ENCODE measurements around the gene LIM2. TPM values are rescaled to one million over a fixed set of nuclear protein-coding genes. Genes with fewer than 3 reads are reported as not detected.
"Not testable (repeated sequence)": the region's sequence is repeated elsewhere in the genome, so short reads cannot be mapped to it uniquely, and the experiment has no call there.

LIM2 gene
- polyA plus RNA-seq, 2 of the 4 experiments (the other 2 are of a cell fraction) = not detected

- Histone ChIP-seq H3K9me3 (no peaks in the 10 kb centered on the region), H3K4me1 (no peaks in the 10 kb centered on the region), H3K4me2 (no peak overlapping the region), H3K4me3 (no peak overlapping the region), H3K27ac (no peak overlapping the region)
- ChIA-PET POLR2A (interaction anchor here (1.4 kb wide), 1 partner anchor 79 kb away, joined by 4 read pairs; no protein-coding TSS in a partner anchor), CTCF (interaction anchor here (1.2 to 3.0 kb wide), 7 partner anchors 11 to 359 kb away, joined by 3 to 11 read pairs (median 7); no protein-coding TSS in a partner anchor)
- WGBS (ENCODE audit: missing lambda C conversion rate) = 31% methylated on average over 2 of the region's 2 CpGs
- TF ChIP-seq HOXB13 (CRISPR knock-in tag; IDR thresholded peaks at IDR 0.05; ENCODE audit: low read depth) = no peak
- TF ChIP-seq ESRRA (IDR thresholded peaks at IDR 0.05; ENCODE audit: borderline replicate concordance, low read length) = no peak
- no peak for ATAC-seq
- FAIRE-seq = no peak
- DNase-seq (ENCODE audit: low read depth in 1 of 2, low spot score in 1 of 2) = no peak
These were observed 30.9 kb upstream of the LIM2 start for GRCh38 chr19:51418707-51419106.

- POLR2A ChIA-PET = interaction anchor here (1.4 kb wide), 1 partner anchor 79 kb away, joined by 4 read pairs; no protein-coding TSS in a partner anchor
- Histone ChIP-seq H3K27ac (no peak overlapping the region), H3K4me3 (no peak overlapping the region), H3K4me2 (no peak overlapping the region), H3K4me1 (no peaks in the 10 kb centered on the region), H3K9me3 (no peaks in the 10 kb centered on the region)
- no peak for TF ChIP-seq JUN (IDR thresholded peaks at IDR 0.05)
- no peak for TF ChIP-seq NFE2L2 (conservative IDR thresholded peaks at IDR 0.05; ENCODE audit: low read length)
- no peak for TF ChIP-seq TP53 (CRISPR knock-in tag; IDR thresholded peaks at IDR 0.05)
- no peak for TF ChIP-seq FOSB (CRISPR knock-in tag; IDR thresholded peaks at IDR 0.05)
- no peak for TF ChIP-seq HMGXB4 (CRISPR knock-in tag; IDR thresholded peaks at IDR 0.05; ENCODE audit: borderline replicate concordance)
- no peak for TF ChIP-seq BHLHE40 (IDR thresholded peaks at IDR 0.05; ENCODE audit: low read depth, low read length)
- no peak for DNase-seq (ENCODE audit: low read depth in 1 of 2, low spot score in 1 of 2)
- 2% methylated on average over 3 of the region's 3 CpGs for WGBS (ENCODE audit: missing lambda C conversion rate)
- no peak for FAIRE-seq
- CTCF ChIA-PET = interaction anchor here (0.6 to 3.0 kb wide), 7 partner anchors 10 to 487 kb away, joined by 3 to 11 read pairs (median 7); no protein-coding TSS in a partner anchor
- no peak for ATAC-seq
These were observed 30.0 kb upstream of the LIM2 start for GRCh38 chr19:51417810-51418157.

DNA sequence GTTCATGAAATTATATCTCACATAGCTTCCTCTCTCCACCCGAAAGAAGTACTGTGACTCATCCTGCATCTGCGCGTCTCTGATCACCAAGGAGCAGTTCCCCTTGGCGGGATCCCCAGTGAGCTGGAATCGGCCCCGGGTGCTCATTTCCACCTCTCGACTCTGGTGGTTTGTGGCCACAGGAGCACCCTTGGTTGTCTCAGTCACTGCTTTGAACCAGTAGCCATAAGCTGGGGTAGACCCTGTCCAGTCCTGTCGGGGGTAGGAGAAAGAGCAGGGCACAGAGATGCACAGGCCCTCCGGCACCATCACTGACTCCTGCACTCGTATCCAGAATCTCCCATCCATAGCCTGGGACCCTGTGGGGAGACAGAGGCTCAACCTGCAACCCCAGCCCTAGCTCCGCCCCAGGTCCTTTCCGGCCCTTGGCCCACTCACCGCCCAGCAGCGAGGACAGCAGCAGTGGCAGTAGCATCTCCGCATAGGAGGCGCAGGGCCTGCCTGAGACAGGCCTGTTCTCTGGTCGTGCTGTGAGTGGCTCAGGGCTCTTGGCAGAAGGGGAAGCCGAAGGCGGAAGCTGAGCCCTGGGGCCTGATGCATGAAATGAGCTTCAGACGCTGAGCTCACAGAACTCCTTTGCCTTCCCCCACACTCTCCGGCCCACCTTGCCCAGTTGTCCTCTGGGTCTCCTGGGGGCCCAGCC is 29.5 kb upstream of the LIM2 start, which contains the start of gene SIGLEC10:
TSS of gene SIGLEC10 (minus strand) at position 536 of the 703 bp plus-strand sequence. CDS start at position 475, 61 bp downstream.
- no peaks in the 10 kb centered on the region for H3K9me3 ChIP-seq
- no peaks in the 10 kb centered on the region for H3K4me1 ChIP-seq
- no peak for FAIRE-seq
- POLR2A ChIA-PET = no interaction called here
- no peak for ATAC-seq
- H3K4me2 ChIP-seq = no peak within 1 kb of the TSS
- CTCF ChIA-PET = interaction anchor here (0.6 to 3.0 kb wide), 7 partner anchors 9 to 486 kb away, joined by 3 to 11 read pairs (median 7); no protein-coding TSS in a partner anchor
- TF ChIP-seq RFX5 (IDR thresholded peaks at IDR 0.05) (no peak), JUN (IDR thresholded peaks at IDR 0.05) (no peak), POLR2A (IDR thresholded peaks at IDR 0.05; ENCODE audit: low read length) (no peak), ZNF302 (CRISPR knock-in tag; IDR thresholded peaks at IDR 0.05) (no peak), NFE2L2 (conservative IDR thresholded peaks at IDR 0.05; ENCODE audit: low read length) (no peak), HMGXB4 (CRISPR knock-in tag; IDR thresholded peaks at IDR 0.05; ENCODE audit: borderline replicate concordance) (no peak), CBX8 (IDR thresholded peaks at IDR 0.05) (no peak)
- DNase-seq (ENCODE audit: low read depth in 1 of 2, low spot score in 1 of 2) = no peak
- 46% methylated on average over 21 of the region's 21 CpGs for WGBS (ENCODE audit: missing lambda C conversion rate)
- no peak within 1 kb of the TSS for H3K27ac ChIP-seq
- no peak within 1 kb of the TSS for H3K4me3 ChIP-seq

DNA sequence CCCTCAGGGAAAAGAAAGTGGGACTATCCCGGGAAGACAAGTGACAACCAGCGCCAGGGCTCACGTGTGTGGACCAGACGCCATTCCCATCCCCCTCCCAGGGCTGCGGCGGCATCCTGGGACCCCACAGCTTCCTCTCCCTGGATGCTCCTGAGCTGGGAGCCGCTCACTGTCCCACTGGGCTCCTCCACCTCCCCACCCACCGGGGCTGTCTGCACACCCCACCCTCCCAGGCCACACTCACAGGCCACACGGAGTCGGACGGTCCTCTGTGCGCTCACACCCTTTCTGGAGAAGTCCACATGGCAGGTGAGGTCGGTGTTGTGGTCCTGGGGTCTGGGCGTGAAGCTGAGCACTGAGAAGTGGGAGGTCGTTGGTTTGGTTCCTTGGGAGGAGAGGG is 28.6 kb upstream of the LIM2 start:
- ATAC-seq; H3K9me3 ChIP-seq; H3K4me2 ChIP-seq; H3K4me3 ChIP-seq; H3K27ac ChIP-seq; H3K4me1 ChIP-seq; DNase-seq (ENCODE audit: low read depth in 1 of 2, low spot score in 1 of 2); FAIRE-seq: not testable (repeated sequence)
- ChIA-PET CTCF (interaction anchor here (0.6 to 3.6 kb wide), 7 partner anchors 9 to 241 kb away, joined by 3 to 11 read pairs (median 4); no protein-coding TSS in a partner anchor), POLR2A (interaction anchor here (1.1 kb wide), 1 partner anchor 77 kb away, joined by 3 read pairs; no protein-coding TSS in a partner anchor)
- WGBS (ENCODE audit: missing lambda C conversion rate) = 10% methylated on average over 9 of the region's 15 CpGs

Measured in A549 (cell line).